DMS114 treated with DMSO at 0.1 percent for 48 hours (cell line): ENCODE measurements around the gene TEDC1.

Experiments used
- DNase-seq: peaks from one replicate; lab custom pipeline; 2025; ENCODE audit not compliant: unreplicated experiment; lab: John Stamatoyannopoulos, UW

TEDC1 gene

GRCh38 chr14:105495101-105495989, 4.3 kb downstream of the TEDC1 start:
- no peak for DNase-seq

- DNase-seq: no peak
Observed at GRCh38 chr14:105495990-105496830, 5.2 kb downstream of the TEDC1 start.

- no peak for DNase-seq
Observed at GRCh38 chr14:105496831-105497591, 6.0 kb downstream of the TEDC1 start.

- no peak for DNase-seq
Observed at GRCh38 chr14:105497671-105498429, 6.8 kb downstream of the TEDC1 start.

GRCh38 chr14:105498430-105499255, 7.6 kb downstream of the TEDC1 start:
- no peak for DNase-seq

- no peak for DNase-seq
Observed at GRCh38 chr14:105499256-105500035, 8.4 kb downstream of the TEDC1 start.

- DNase-seq: no peak
Observed at GRCh38 chr14:105500036-105500725, 9.1 kb downstream of the TEDC1 start.

GRCh38 chr14:105500726-105501101, 9.7 kb downstream of the TEDC1 start:
- no peak for DNase-seq

- no peak for DNase-seq
Observed at GRCh38 chr14:105501504-105502291, 10.7 kb downstream of the TEDC1 start.

GRCh38 chr14:105502446-105503295, 11.6 kb downstream of the TEDC1 start:
- DNase-seq: no peak

GRCh38 chr14:105503296-105503640, 12.2 kb downstream of the TEDC1 start:
- no peak for DNase-seq

- DNase-seq: no peak
Observed at GRCh38 chr14:105503935-105504692, 13.1 kb downstream of the TEDC1 start.

GRCh38 chr14:105505101-105505500, 14.1 kb downstream of the TEDC1 start:
- DNase-seq: no peak

- DNase-seq: no peak
Observed at GRCh38 chr14:105507247-105507646, 16.2 kb downstream of the TEDC1 start.

- DNase-seq: no peak
Observed at GRCh38 chr14:105508069-105508468, 17.0 kb downstream of the TEDC1 start.

- no peak for DNase-seq
Observed at GRCh38 chr14:105508601-105509000, 17.6 kb downstream of the TEDC1 start.
